ENCODE results near the gene TBK1. TPM values are rescaled to one million over a fixed set of nuclear protein-coding genes. Genes with fewer than 3 reads are reported as not detected.
"Not testable (repeated sequence)": the region's sequence is repeated elsewhere in the genome, so short reads cannot be mapped to it uniquely, and the experiment has no call there.

TBK1 gene
- total RNA-seq, 1 donor from 2014 or later, result 19.8 TPM

GRCh38 chr12:64532734-64533351, 80.9 kb downstream of the TBK1 start:
- Histone ChIP-seq H3K27ac (ENCODE audit: low read depth, low read length) (no peak overlapping the region), H3K36me3 (ENCODE audit: control insufficient read depth in 3 of 3, insufficient read depth in 3 of 3, low read length in 3 of 3) (no peaks in the 10 kb centered on the region), H3K27me3 (ENCODE audit: control insufficient read depth in 3 of 3, insufficient read depth in 3 of 3, low read length in 3 of 3) (no peaks in the 10 kb centered on the region), H3K9ac (ENCODE audit: low read depth in 1 of 3, low read length in 3 of 3) (no peak overlapping the region), H3K9me3 (ENCODE audit: control insufficient read depth in 3 of 3, low read length in 3 of 3) (no peaks in the 10 kb centered on the region), H3K4me1 (ENCODE audit: control insufficient read depth in 3 of 3, insufficient read depth in 3 of 3, low read length in 3 of 3) (no peaks in the 10 kb centered on the region), H3K4me3 (ENCODE audit: low read length in 3 of 3) (no peak overlapping the region)

- no peaks in the 10 kb centered on the region for H3K9me3 ChIP-seq (ENCODE audit: control insufficient read depth in 3 of 3, low read length in 3 of 3)
- no peak overlapping the region for H3K9ac ChIP-seq (ENCODE audit: low read depth in 1 of 3, low read length in 3 of 3)
- no peaks in the 10 kb centered on the region for H3K36me3 ChIP-seq (ENCODE audit: control insufficient read depth in 3 of 3, insufficient read depth in 3 of 3, low read length in 3 of 3)
- H3K27me3 ChIP-seq (ENCODE audit: control insufficient read depth in 3 of 3, insufficient read depth in 3 of 3, low read length in 3 of 3), result no peaks in the 10 kb centered on the region
- H3K27ac ChIP-seq (ENCODE audit: low read depth, low read length), result no peak overlapping the region
- H3K4me3 ChIP-seq (ENCODE audit: low read length in 3 of 3), result no peak overlapping the region
- H3K4me1 ChIP-seq (ENCODE audit: control insufficient read depth in 3 of 3, insufficient read depth in 3 of 3, low read length in 3 of 3), result no peaks in the 10 kb centered on the region
These were observed 82.8 kb downstream of the TBK1 start for GRCh38 chr12:64534672-64535199.

- no peaks in the 10 kb centered on the region for H3K9me3 ChIP-seq (ENCODE audit: control insufficient read depth in 3 of 3, low read length in 3 of 3)
- H3K4me3 ChIP-seq (ENCODE audit: low read length in 3 of 3), result no peak overlapping the region
- no peaks in the 10 kb centered on the region for H3K36me3 ChIP-seq (ENCODE audit: control insufficient read depth in 3 of 3, insufficient read depth in 3 of 3, low read length in 3 of 3)
- no peaks in the 10 kb centered on the region for H3K4me1 ChIP-seq (ENCODE audit: control insufficient read depth in 3 of 3, insufficient read depth in 3 of 3, low read length in 3 of 3)
- H3K9ac ChIP-seq (ENCODE audit: low read depth in 1 of 3, low read length in 3 of 3), result no peak overlapping the region
- no peak overlapping the region for H3K27ac ChIP-seq (ENCODE audit: low read depth, low read length)
- no peaks in the 10 kb centered on the region for H3K27me3 ChIP-seq (ENCODE audit: control insufficient read depth in 3 of 3, insufficient read depth in 3 of 3, low read length in 3 of 3)
These were observed 86.2 kb downstream of the TBK1 start for GRCh38 chr12:64538121-64538520.

- H3K9ac ChIP-seq (ENCODE audit: low read depth in 1 of 3, low read length in 3 of 3); H3K36me3 ChIP-seq (ENCODE audit: control insufficient read depth in 3 of 3, insufficient read depth in 3 of 3, low read length in 3 of 3); H3K27me3 ChIP-seq (ENCODE audit: control insufficient read depth in 3 of 3, insufficient read depth in 3 of 3, low read length in 3 of 3); H3K4me3 ChIP-seq (ENCODE audit: low read length in 3 of 3); H3K27ac ChIP-seq (ENCODE audit: low read depth, low read length); H3K4me1 ChIP-seq (ENCODE audit: control insufficient read depth in 3 of 3, insufficient read depth in 3 of 3, low read length in 3 of 3); H3K9me3 ChIP-seq (ENCODE audit: control insufficient read depth in 3 of 3, low read length in 3 of 3): not testable (repeated sequence)
These were observed 90.6 kb downstream of the TBK1 start for GRCh38 chr12:64542409-64543047.

- H3K27ac ChIP-seq (ENCODE audit: low read depth, low read length), result no peak overlapping the region
- no peaks in the 10 kb centered on the region for H3K36me3 ChIP-seq (ENCODE audit: control insufficient read depth in 3 of 3, insufficient read depth in 3 of 3, low read length in 3 of 3)
These were observed 92.6 kb downstream of the TBK1 start for GRCh38 chr12:64544371-64545080.

GRCh38 chr12:64545081-64545382, 93.1 kb downstream of the TBK1 start:
- Histone ChIP-seq H3K27ac (ENCODE audit: low read depth, low read length) (no peak overlapping the region), H3K4me1 (ENCODE audit: control insufficient read depth in 3 of 3, insufficient read depth in 3 of 3, low read length in 3 of 3) (peaks cover 0 to 2% (median 0%) of the 10 kb centered on the region in 3 donors)

More at GRCh38 chr12:64544371-64545080, 92.6 kb downstream of the TBK1 start:
- H3K9ac ChIP-seq (ENCODE audit: low read depth in 1 of 3, low read length in 3 of 3), result no peak overlapping the region
- no peaks in the 10 kb centered on the region for H3K27me3 ChIP-seq (ENCODE audit: control insufficient read depth in 3 of 3, insufficient read depth in 3 of 3, low read length in 3 of 3)
- no peak overlapping the region for H3K4me3 ChIP-seq (ENCODE audit: low read length in 3 of 3)
- no peaks in the 10 kb centered on the region for H3K9me3 ChIP-seq (ENCODE audit: control insufficient read depth in 3 of 3, low read length in 3 of 3)
- H3K4me1 ChIP-seq (ENCODE audit: control insufficient read depth in 3 of 3, insufficient read depth in 3 of 3, low read length in 3 of 3), result no peaks in the 10 kb centered on the region

GRCh38 chr12:64549108-64549507, 97.2 kb downstream of the TBK1 start:
- Histone ChIP-seq H3K4me3 (ENCODE audit: low read length in 3 of 3) (no peak overlapping the region), H3K9me3 (ENCODE audit: control insufficient read depth in 3 of 3, low read length in 3 of 3) (no peaks in the 10 kb centered on the region), H3K36me3 (ENCODE audit: control insufficient read depth in 3 of 3, insufficient read depth in 3 of 3, low read length in 3 of 3) (no peaks in the 10 kb centered on the region), H3K27ac (ENCODE audit: low read depth, low read length) (no peak overlapping the region), H3K4me1 (ENCODE audit: control insufficient read depth in 3 of 3, insufficient read depth in 3 of 3, low read length in 3 of 3) (peaks cover 0 to 6% (median 4%) of the 10 kb centered on the region in 3 donors), H3K9ac (ENCODE audit: low read depth in 1 of 3, low read length in 3 of 3) (no peak overlapping the region), H3K27me3 (ENCODE audit: control insufficient read depth in 3 of 3, insufficient read depth in 3 of 3, low read length in 3 of 3) (no peaks in the 10 kb centered on the region)

More at GRCh38 chr12:64545081-64545382, 93.1 kb downstream of the TBK1 start:
- no peaks in the 10 kb centered on the region for H3K9me3 ChIP-seq (ENCODE audit: control insufficient read depth in 3 of 3, low read length in 3 of 3)
- H3K4me3 ChIP-seq (ENCODE audit: low read length in 3 of 3), result no peak overlapping the region
- no peaks in the 10 kb centered on the region for H3K27me3 ChIP-seq (ENCODE audit: control insufficient read depth in 3 of 3, insufficient read depth in 3 of 3, low read length in 3 of 3)
- H3K9ac ChIP-seq (ENCODE audit: low read depth in 1 of 3, low read length in 3 of 3), result no peak overlapping the region
- H3K36me3 ChIP-seq (ENCODE audit: control insufficient read depth in 3 of 3, insufficient read depth in 3 of 3, low read length in 3 of 3), result no peaks in the 10 kb centered on the region

- Histone ChIP-seq H3K27me3 (ENCODE audit: control insufficient read depth in 3 of 3, insufficient read depth in 3 of 3, low read length in 3 of 3) (no peaks in the 10 kb centered on the region), H3K9me3 (ENCODE audit: control insufficient read depth in 3 of 3, low read length in 3 of 3) (no peaks in the 10 kb centered on the region), H3K36me3 (ENCODE audit: control insufficient read depth in 3 of 3, insufficient read depth in 3 of 3, low read length in 3 of 3) (no peaks in the 10 kb centered on the region), H3K4me1 (ENCODE audit: control insufficient read depth in 3 of 3, insufficient read depth in 3 of 3, low read length in 3 of 3) (peaks cover 0 to 6% (median 4%) of the 10 kb centered on the region in 3 donors), H3K4me3 (ENCODE audit: low read length in 3 of 3) (no peak overlapping the region), H3K27ac (ENCODE audit: low read depth, low read length) (no peak overlapping the region), H3K9ac (ENCODE audit: low read depth in 1 of 3, low read length in 3 of 3) (no peak overlapping the region)
These were observed 98.8 kb downstream of the TBK1 start for GRCh38 chr12:64550755-64551154.

GRCh38 chr12:64551676-64552075, 99.8 kb downstream of the TBK1 start:
- Histone ChIP-seq H3K27ac (ENCODE audit: low read depth, low read length) (no peak overlapping the region), H3K9me3 (ENCODE audit: control insufficient read depth in 3 of 3, low read length in 3 of 3) (no peaks in the 10 kb centered on the region), H3K4me3 (ENCODE audit: low read length in 3 of 3) (no peak overlapping the region), H3K36me3 (ENCODE audit: control insufficient read depth in 3 of 3, insufficient read depth in 3 of 3, low read length in 3 of 3) (no peaks in the 10 kb centered on the region), H3K9ac (ENCODE audit: low read depth in 1 of 3, low read length in 3 of 3) (no peak overlapping the region), H3K4me1 (ENCODE audit: control insufficient read depth in 3 of 3, insufficient read depth in 3 of 3, low read length in 3 of 3) (peaks cover 0 to 6% (median 4%) of the 10 kb centered on the region in 3 donors), H3K27me3 (ENCODE audit: control insufficient read depth in 3 of 3, insufficient read depth in 3 of 3, low read length in 3 of 3) (no peaks in the 10 kb centered on the region)

All from skeletal muscle tissue (tissue), 4 donors.